Activated naive CD4-positive, alpha-beta T cell (primary cell): Measurements from ENCODE around the gene C7orf33.

Source experiments
- DNase-seq, 4 experiments: peaks; one replicate each; lab custom pipeline; 2025; lab: John Stamatoyannopoulos, UW

Gene C7orf33

GRCh38 chr7:148626828-148627227, 36.3 kb downstream of the C7orf33 start:
- no peak for DNase-seq

- no peak for DNase-seq
Observed at GRCh38 chr7:148628011-148628410, 37.4 kb downstream of the C7orf33 start.

- no peak for DNase-seq
Observed at GRCh38 chr7:148630078-148630477, 39.5 kb downstream of the C7orf33 start.

GRCh38 chr7:148633761-148634160, 43.2 kb downstream of the C7orf33 start:
- DNase-seq = no peak

GRCh38 chr7:148637094-148637493, 46.5 kb downstream of the C7orf33 start:
- DNase-seq = no peak

- DNase-seq = no peak
Observed at GRCh38 chr7:148645898-148646297, 55.3 kb downstream of the C7orf33 start.

- DNase-seq = no peak
Observed at GRCh38 chr7:148650232-148650858, 59.8 kb downstream of the C7orf33 start.

GRCh38 chr7:148652773-148653172, 62.2 kb downstream of the C7orf33 start:
- no peak for DNase-seq

- DNase-seq = no peak
Observed at GRCh38 chr7:148657929-148658328, 67.4 kb downstream of the C7orf33 start.

GRCh38 chr7:148661471-148661870, 70.9 kb downstream of the C7orf33 start:
- DNase-seq = no peak

- no peak for DNase-seq
Observed at GRCh38 chr7:148662646-148663045, 72.1 kb downstream of the C7orf33 start.

- no peak for DNase-seq
Observed at GRCh38 chr7:148664324-148664723, 73.8 kb downstream of the C7orf33 start.

GRCh38 chr7:148665221-148665620, 74.7 kb downstream of the C7orf33 start:
- no peak for DNase-seq
